MCF 10A (cell line): Measurements from ENCODE around the gene TIGD4. TPM values are rescaled to one million over a fixed set of nuclear protein-coding genes. Genes with fewer than 3 reads are reported as not detected.

Source experiments
- BruUV-seq: library from RNA; stranded (reverse); fragments of 400-500 nt; replicated peaks from 2 replicates; lab custom pipeline; 2021; lab: Mats Ljungman, UMichigan
- CTCF ChIA-PET: fragments of 300-600 bp; sonication (Branson Sonifier 250); formaldehyde crosslinking; extraction: SDS; loops from one replicate; lab custom pipeline; 2021; ENCODE audit warnings: antibody characterized with exemption, inconsistent platforms; lab: Yijun Ruan, JAX
- POLR2A ChIA-PET: fragments of 300-600, 350-650 bp; sonication (Branson Sonifier 250); formaldehyde crosslinking; extraction: SDS; loops from one replicate; lab custom pipeline; 2020; ENCODE audit warnings: antibody characterized with exemption, inconsistent platforms; lab: Yijun Ruan, JAX
- DNase-seq: peaks from one replicate; pipeline ENCODE4 v3.0.0-alpha.2; 2018; ENCODE audit not compliant: unreplicated experiment
- H3K27ac Mint-ChIP-seq: one replicate; pipeline ENCODE4 v1.8.0; 2022; ENCODE audit warnings: mild to moderate bottlenecking, low read depth, mixed read lengths; ENCODE audit not compliant: unreplicated experiment
- H3K27me3 Mint-ChIP-seq: one replicate; pipeline ENCODE4 v1.8.0; 2022; ENCODE audit warnings: mixed read lengths; ENCODE audit not compliant: insufficient read depth, unreplicated experiment
- H3K36me3 Mint-ChIP-seq: one replicate; pipeline ENCODE4 v1.8.0; 2022; ENCODE audit warnings: mild to moderate bottlenecking, moderate library complexity, mixed read lengths; ENCODE audit not compliant: insufficient read depth, unreplicated experiment
- H3K4me1 Mint-ChIP-seq: one replicate; pipeline ENCODE4 v1.8.0; 2022; ENCODE audit warnings: mixed read lengths; ENCODE audit not compliant: insufficient read depth, unreplicated experiment
- H3K4me3 Mint-ChIP-seq: one replicate; pipeline ENCODE4 v1.8.0; 2022; ENCODE audit warnings: mild to moderate bottlenecking, moderate library complexity, mixed read lengths; ENCODE audit not compliant: unreplicated experiment
- H3K9me3 Mint-ChIP-seq: one replicate; pipeline ENCODE4 v1.8.0; 2022; ENCODE audit warnings: mixed read lengths; ENCODE audit not compliant: unreplicated experiment
- intact Hi-C: fragments of 100-400 bp; cut with micrococcal nuclease; formaldehyde crosslinking; loops from 2 replicates; pipeline ENCODE4 v1.14.1; 2022
- total RNA-seq: library from RNA; stranded (reverse); gene quantifications from 2 replicates; pipeline ENCODE4 v1.2.3, GENCODE V29; 2022
- TF ChIP-seq, protein P1 (sequence below): fragments of 200-600 bp; IDR thresholded peaks from one replicate; pipeline ENCODE4 v1.8.0; 2022; ENCODE audit warnings: antibody characterized with exemption, mild to moderate bottlenecking; ENCODE audit not compliant: unreplicated experiment

TIGD4 gene
- total RNA-seq, 1 experiment from 2014 or later, result 0.12 TPM

- POLR2A ChIA-PET, result no interaction called here
- DNase-seq, result no peak
- H3K4me3 Mint-ChIP-seq, result no peak overlapping the region
- intact Hi-C loops, result no loop called here
- H3K4me1 Mint-ChIP-seq, result peaks cover 5% of the 10 kb centered on the region
- peaks cover 6% of the 10 kb centered on the region for H3K36me3 Mint-ChIP-seq
- TF ChIP-seq, protein P1, sequence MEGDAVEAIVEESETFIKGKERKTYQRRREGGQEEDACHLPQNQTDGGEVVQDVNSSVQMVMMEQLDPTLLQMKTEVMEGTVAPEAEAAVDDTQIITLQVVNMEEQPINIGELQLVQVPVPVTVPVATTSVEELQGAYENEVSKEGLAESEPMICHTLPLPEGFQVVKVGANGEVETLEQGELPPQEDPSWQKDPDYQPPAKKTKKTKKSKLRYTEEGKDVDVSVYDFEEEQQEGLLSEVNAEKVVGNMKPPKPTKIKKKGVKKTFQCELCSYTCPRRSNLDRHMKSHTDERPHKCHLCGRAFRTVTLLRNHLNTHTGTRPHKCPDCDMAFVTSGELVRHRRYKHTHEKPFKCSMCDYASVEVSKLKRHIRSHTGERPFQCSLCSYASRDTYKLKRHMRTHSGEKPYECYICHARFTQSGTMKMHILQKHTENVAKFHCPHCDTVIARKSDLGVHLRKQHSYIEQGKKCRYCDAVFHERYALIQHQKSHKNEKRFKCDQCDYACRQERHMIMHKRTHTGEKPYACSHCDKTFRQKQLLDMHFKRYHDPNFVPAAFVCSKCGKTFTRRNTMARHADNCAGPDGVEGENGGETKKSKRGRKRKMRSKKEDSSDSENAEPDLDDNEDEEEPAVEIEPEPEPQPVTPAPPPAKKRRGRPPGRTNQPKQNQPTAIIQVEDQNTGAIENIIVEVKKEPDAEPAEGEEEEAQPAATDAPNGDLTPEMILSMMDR, result no peak
- H3K9me3 Mint-ChIP-seq, result no peaks in the 10 kb centered on the region
- H3K27ac Mint-ChIP-seq, result no peak overlapping the region
- no TSS peak for BruUV-seq
- H3K27me3 Mint-ChIP-seq, result no peaks in the 10 kb centered on the region
- CTCF ChIA-PET, result no interaction called here
Observed at GRCh38 chr4:152806501-152807125, 27.1 kb upstream of the TIGD4 start.

DNA sequence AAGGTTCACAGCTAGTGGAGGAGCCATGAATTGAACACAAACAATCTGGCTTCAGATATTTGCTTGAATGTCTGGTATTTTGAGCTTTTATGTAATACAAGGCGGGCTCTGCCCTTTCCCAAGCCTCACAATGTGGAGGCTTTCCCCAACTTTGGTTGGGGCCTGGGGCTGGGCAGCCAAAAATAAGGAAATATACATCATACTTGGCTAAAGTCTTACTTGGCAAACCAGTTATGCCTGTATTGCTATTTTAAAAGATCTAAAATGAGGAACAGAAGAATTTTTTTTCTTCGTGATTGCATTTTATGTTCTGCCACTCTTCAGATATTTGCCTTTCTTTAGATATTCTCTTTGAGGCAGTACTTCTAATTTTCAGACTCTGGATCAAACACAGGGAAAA lies 26.3 kb upstream of the TIGD4 start:
- no peak for DNase-seq
- Mint-ChIP-seq H3K9me3 (no peaks in the 10 kb centered on the region), H3K4me3 (no peak overlapping the region), H3K27me3 (no peaks in the 10 kb centered on the region), H3K4me1 (peaks cover 9% of the 10 kb centered on the region), H3K36me3 (peaks cover 6% of the 10 kb centered on the region), H3K27ac (peak overlapping the region; percentile 9)
- CTCF ChIA-PET, result interaction anchor here (0.6 to 1.1 kb wide), 2 partner anchors 8 to 10 kb away, joined by 3 to 4 read pairs; no protein-coding TSS in a partner anchor
- BruUV-seq, result no TSS peak
- TF ChIP-seq, protein P1, result no peak
- POLR2A ChIA-PET, result interaction anchor here (0.6 kb wide), 1 partner anchor 26 kb away, joined by 4 read pairs; the partner anchor contains the start of genes ARFIP1 and TIGD4
- intact Hi-C loops, result no loop called here

- no TSS peak for BruUV-seq
- Mint-ChIP-seq H3K36me3 (peaks cover 6% of the 10 kb centered on the region), H3K4me1 (peaks cover 9% of the 10 kb centered on the region), H3K27me3 (no peaks in the 10 kb centered on the region), H3K27ac (no peak overlapping the region), H3K4me3 (no peak overlapping the region), H3K9me3 (no peaks in the 10 kb centered on the region)
- intact Hi-C loops, result no loop called here
- TF ChIP-seq, protein P1, result no peak
- POLR2A ChIA-PET, result interaction anchor here (0.6 kb wide), 1 partner anchor 25 kb away, joined by 4 read pairs; the partner anchor contains the start of genes ARFIP1 and TIGD4
- CTCF ChIA-PET, result interaction anchor here (0.6 to 1.1 kb wide), 3 partner anchors 8 to 14 kb away, joined by 3 to 4 read pairs (median 4); no protein-coding TSS in a partner anchor
- no peak for DNase-seq
Observed at GRCh38 chr4:152805071-152805650, 25.6 kb upstream of the TIGD4 start.

DNA sequence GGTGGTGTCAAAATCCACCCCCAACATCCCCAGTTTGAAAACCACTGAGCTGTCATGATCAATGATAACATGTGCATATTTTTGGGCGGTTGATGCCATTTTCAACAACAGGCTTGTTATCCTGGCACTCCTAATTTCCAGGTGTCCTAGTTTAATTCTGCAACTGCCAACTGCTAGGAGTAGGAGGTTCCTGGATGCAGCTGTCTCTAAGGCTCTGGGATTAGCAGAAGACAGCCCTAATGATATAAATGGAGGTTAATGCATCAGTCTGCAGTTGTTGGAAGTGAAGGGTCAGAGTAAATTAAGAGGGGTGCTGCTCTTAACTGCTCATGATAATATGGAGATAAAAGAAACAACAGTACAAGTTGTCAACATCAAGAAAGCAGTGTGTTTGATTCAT lies 24.0 kb upstream of the TIGD4 start:
- ChIA-PET CTCF (no interaction called here), POLR2A (no interaction called here)
- TF ChIP-seq, protein P1, result no peak
- Mint-ChIP-seq H3K27me3 (no peaks in the 10 kb centered on the region), H3K27ac (no peak overlapping the region), H3K4me3 (no peak overlapping the region), H3K4me1 (peaks cover 9% of the 10 kb centered on the region), H3K36me3 (peaks cover 6% of the 10 kb centered on the region), H3K9me3 (no peaks in the 10 kb centered on the region)
- BruUV-seq, result no TSS peak
- no peak for DNase-seq
- intact Hi-C loops, result no loop called here
